Esophagus mucosa (tissue), 1 donor: ENCODE results near the gene GJA3. TPM values are rescaled to one million over a fixed set of nuclear protein-coding genes. Genes with fewer than 3 reads are reported as not detected.
A peak's percentile ranks its signal among the peaks of the same experiment; 100 is the strongest.

Experiments
- ATAC-seq: fragments of 200-7000 bp; cut with Tn5 transposase; one replicate; pipeline ENCODE4 v1.9.1; 2020
- total RNA-seq: library from RNA; stranded (reverse); gene quantifications from one replicate; pipeline ENCODE4 v1.2.4, GENCODE V29; 2023
- donor health status: DM: yes; HTN: yes; CAD: no.

The GJA3 gene
- total RNA-seq, 1 donor from 2014 or later: 1.5 TPM

DNA sequence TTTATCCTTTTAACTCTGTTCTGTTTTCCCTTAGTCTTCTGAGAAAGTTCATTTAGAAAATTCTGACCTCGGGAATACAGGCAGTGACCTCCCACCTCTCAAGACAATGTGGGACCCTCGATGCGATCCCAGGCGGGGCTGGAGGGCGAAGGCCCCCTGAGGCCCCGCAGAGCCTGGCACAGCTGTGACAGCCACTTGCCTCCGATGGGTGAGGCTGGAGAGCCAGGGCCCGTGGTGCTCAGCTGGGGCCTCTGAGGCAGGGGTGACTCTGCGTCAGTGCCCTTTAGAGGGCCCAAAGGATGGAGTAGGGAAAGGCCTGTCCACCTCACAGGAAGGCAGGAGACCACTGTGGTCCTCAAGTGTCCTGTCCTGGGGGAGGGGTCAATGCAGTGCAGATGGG lies 10.3 kb downstream of the GJA3 start:
- no peak for ATAC-seq

DNA sequence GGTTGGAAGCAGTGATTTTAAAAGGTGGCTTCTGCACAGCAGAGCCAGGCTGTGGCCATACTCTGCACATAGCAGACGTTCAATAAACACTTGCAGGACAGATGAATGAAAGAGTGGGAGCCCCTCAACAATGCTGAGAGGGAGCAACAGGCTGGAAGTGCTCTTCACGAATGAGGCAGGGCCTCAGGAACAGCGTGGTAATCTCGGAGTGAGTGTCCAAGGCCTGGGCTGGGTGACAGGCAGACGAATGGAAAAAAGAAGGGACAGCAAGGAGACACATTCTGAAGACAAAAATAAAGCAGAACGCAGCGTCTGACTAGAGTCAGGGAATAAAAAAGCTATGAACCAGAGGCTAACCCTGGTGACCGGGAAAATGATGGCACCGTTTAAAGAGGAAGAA lies 11.1 kb downstream of the GJA3 start:
- ATAC-seq: no peak

DNA sequence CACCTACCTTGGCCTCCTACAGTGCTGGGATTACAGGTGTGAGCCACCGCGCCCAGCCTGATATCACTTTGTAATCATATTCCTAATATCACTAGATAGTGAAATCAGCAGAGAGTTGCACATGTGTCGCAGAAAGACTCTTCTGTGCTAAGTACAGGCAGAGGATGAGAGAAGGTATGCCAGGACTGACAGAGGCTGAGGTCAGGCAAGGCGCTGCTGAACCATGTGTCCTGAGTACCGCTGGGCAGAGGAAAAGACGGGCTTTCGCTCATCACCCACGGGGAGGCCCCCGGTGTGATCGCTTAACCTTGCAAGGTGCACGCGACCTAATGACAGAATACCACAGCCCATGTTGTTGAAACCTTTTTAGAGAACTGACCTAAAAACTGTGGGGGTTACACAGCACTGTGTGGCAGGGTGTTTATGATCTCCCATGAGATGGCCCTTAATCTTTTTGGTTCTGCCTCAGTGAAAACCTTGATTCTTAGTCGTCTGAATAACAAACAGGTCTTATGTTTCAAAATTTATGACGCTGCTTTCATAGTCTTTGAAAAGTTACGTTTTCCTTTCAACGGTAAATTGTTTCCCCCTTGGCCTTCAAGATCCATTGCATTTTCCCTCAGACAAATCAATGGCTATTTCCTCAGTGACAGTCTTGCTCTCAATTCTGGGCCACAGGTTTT lies 12.2 kb downstream of the GJA3 start:
- ATAC-seq: no peak

DNA sequence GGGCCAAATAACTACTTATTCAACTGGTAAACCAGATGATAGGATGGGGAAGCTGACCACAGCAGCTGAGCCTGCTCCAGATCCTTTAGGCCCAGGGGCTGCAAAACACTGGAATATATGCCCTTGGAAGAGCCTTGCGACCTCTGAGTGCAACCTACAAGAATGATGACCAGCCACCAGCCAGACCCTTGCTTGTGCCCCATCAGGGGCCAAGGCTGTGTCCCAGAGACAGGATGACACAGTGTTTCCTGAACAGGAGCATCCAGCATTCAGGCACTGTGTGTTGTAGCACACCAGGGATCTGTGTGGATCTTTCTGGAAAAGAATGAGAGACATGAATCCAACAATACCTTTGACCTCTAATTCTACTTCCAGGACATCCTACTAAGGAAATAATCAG lies 14.5 kb downstream of the GJA3 start:
- ATAC-seq: no peak

DNA sequence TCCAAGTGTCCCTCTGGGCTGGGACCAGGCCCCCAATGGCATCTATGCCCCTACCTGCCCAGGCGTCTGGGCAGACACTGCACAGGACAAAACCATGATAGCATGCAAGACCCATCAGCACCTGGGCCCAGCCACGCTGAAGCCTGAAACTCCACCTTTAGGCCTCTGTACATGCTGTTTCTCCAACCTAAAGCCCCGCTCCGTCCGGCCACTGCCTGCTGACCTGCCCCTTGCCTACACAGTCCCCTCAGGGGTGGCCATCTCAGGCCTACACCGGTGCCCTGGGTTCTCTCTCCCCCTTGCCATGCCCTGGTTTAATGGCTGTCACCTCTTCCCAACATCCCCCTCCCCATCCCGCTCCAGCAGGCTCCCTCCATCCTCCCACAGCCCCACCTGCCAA lies 15.3 kb downstream of the GJA3 start:
- ATAC-seq: no peak

GRCh38 chr13:20144141-20144850 lies 16.6 kb downstream of the GJA3 start:
- no peak for ATAC-seq

GRCh38 chr13:20142927-20143480 lies 17.8 kb downstream of the GJA3 start:
- no peak for ATAC-seq

- ATAC-seq: no peak
Measured at GRCh38 chr13:20142023-20142926, 18.6 kb downstream of the GJA3 start.

DNA sequence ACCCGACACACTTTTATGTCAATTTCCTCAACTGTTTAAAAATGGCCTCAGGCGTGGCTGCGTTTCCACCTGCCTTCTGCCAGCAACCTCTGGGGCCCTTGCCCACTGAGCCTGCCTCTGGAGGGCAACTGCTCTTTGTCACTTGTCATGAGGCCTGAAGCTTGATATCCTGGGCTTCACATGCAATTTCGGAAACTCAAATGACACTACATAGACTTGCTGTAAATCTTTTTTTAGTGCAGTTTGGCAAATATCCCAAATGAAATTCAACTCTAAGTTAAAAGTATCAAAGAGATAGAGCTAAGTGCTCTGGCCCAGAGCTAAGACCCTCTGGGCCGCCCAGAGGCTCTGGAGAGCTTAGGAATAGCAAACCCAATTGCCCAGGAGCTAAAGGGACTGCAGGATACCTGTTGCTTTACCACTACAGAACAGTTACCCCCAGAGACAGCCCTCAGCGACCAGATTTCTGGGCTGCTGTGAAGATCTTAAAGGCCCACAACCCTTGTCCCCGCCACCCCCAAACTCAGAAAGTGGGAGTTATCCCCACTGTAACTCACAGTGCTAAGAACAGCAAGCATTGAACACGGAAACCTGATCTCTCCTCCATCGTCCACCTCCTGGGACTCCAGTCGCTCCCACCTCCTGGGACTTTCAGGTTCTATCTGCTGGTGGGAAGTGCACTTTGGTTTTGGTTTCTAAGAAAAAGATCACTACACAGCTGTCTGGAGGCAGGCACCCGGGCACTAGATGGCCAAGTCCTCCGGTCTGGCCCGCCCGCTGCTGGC lies 19.4 kb downstream of the GJA3 start:
- ATAC-seq: no peak

DNA sequence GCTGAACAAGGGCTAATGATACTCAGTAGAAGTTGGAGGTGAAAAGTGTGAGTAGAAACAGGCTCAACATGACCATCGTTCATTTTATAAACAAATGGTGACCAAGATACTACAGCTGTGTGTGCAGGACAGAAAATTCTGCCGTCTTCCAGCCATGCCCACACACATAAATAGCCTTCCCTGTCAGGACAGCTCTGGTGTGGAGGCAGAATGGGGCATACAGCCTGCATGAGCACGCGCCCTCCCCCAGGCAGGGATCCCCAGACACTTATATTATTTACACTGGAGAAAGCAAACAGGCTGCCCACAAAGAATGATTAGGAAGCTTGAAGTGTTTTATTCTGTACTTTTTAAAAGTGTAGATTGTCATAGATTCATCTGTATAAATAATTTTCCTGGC lies 20.4 kb downstream of the GJA3 start:
- ATAC-seq: no peak

- ATAC-seq: no peak
Measured at GRCh38 chr13:20137875-20138274, 23.0 kb downstream of the GJA3 start.

DNA sequence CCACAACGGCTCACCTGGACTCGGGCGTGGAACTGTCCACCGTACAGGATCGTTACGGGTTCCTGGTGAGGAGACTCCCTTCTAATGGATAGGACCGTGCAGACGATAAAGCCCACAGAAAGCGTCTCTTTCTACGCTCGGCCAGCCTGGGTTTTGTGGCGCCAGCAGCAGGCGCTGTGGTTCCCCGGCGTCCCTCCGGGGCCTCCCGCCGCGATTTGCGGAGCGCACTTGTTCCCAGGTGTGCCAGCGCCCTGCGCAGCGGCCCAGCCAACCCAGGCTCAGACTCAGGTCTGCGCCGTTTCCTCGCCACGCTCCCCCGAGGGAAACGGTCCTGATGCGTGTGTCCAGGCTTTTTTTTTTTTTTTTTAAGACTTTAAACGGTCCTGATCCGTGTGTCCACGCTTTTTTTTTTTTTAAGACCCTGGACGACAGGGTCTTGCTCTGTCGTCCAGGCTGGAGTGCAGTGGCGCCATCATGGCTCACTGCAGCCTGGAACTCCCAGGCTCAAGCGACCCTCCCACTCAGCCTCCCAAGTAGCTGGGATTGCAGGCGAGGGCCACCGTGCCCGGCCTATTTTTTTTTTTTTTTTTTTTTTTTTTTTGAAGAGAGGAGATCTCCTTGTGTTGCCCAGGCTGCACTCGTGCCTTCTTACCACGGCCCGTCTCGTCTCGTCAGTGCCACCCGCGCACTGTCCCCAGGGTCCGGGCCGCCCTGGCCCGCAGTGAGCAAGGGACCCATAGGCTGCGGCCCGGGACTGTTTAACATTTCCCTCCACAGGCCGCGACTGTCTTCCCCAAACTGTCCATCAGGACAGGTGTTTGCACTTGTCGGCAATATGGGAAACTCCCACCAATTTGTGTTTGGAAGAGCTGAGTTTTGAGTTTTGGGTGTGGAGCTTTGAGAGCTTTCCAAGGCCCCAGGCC lies 23.8 kb downstream of the GJA3 start:
- ATAC-seq: peak; percentile 46

- no peak for ATAC-seq
Measured at GRCh38 chr13:20134732-20135131, 26.1 kb downstream of the GJA3 start.

DNA sequence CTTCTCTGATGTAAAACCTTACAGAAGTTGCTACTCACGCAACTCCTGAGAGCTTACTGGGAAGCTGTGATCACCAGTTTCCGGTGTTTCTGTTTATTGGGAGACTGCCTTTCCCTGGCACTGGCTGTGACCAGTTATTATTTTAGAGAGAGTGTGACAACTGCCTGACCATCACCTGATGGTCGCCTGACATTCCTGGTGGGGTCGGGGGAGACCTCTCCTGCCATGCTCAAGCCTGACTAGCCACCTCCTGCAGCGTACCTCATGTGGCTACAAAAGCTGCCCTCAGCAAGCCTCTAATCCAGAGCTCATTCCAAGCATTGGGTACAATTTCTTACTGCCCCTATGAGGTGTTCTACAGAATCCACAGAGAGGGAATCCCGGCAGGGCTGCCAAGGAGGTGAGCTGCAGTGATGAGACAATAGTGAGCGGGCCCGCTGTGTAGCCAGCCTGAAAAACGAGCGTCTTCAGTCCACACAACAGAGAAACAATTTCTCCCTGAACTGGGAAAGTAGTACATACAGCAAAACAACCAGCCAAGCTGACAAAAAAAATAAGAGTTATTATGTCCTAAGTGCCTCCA lies 28.7 kb downstream of the GJA3 start:
- no peak for ATAC-seq

- ATAC-seq: no peak
Measured at GRCh38 chr13:20131057-20131832, 29.6 kb downstream of the GJA3 start.

DNA sequence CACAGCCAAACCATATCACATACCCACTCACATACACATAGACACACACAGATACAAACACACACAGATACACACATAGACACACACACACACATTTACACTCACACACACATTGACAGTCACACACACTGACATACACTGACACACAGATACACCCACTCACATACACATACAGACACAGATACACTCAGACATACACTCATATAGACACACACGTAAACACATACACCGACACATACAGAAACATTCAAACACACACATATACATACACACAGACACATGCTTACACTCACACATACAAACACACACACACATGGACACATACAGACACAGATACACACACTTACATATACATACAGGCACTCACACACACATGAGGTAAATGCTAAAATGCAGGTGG lies 30.2 kb downstream of the GJA3 start:
- ATAC-seq: no peak

- ATAC-seq: no peak
Measured at GRCh38 chr13:20130012-20130411, 30.8 kb downstream of the GJA3 start.

DNA sequence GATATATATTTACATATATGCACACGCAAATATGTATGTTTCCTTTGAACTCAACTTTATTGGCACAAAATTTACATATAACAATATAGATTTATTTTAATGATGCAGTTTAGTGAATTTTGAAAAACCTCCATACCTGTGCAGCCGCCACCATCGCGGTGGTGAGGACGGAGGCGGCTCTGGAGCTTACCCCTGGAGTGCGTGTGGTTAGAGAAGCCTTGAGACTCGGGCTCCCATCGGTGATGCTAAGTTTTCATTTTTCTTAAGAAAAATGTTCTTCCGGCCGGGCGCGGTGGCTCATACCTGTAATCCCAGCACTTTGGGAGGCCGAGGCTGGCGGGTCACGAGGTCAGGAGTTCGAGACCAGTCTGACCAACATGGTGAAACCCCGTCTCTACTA lies 31.8 kb downstream of the GJA3 start:
- ATAC-seq: no peak

DNA sequence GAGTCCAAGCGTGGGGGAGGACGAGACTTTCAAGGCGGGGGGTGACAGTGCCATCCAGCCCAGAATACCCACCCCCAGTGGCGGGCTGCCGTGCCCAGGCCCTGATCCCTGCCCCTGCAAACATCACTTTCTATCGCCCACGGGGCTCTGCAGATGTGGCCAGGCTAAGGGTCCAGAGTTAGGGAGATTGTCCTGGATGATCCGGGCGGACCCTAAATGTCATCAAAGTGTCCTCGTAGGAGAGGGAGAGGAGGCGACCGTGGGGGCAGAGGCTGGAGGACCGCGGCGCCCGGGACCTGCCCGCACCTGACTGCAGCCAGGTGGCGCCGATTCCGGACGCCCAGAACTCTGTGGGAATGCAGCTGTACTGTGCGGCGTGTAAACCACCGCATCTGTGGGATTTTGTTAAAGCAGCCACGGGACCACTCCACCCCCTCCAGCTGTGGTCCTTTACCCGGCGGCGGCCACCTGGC lies 32.4 kb downstream of the GJA3 start:
- ATAC-seq: peak; percentile 49
